Stimulated activated effector memory CD8-positive, alpha-beta T cell treated with anti-CD3 and anti-CD28 coated beads, Interleukin-12 subunit alpha, Interleukin-12 subunit beta, amount 100 ng/mL, for 72 hours (primary cell): ENCODE data around the gene TMEM123.

ENCODE experiments used
- ATAC-seq: fragments of 150-1000 bp; cut with Tn5 transposase; 2 replicates; pipeline ENCODE4 v1.10.0; 2021
- DNase-seq, 2 donors: peaks; one replicate each; pipeline ENCODE4 v3.0.0; 2021 to 2022; ENCODE audit warnings: low spot score in 2 of 2
- H3K27ac Mint-ChIP-seq: one replicate; pipeline ENCODE4 v1.8.0; 2022; ENCODE audit warnings: mild to moderate bottlenecking, mixed read lengths
- H3K36me3 Mint-ChIP-seq: one replicate; pipeline ENCODE4 v1.8.0; 2022; ENCODE audit warnings: mild to moderate bottlenecking, mixed read lengths
- H3K4me1 Mint-ChIP-seq: one replicate; pipeline ENCODE4 v1.8.0; 2022; ENCODE audit warnings: mixed read lengths
- H3K4me3 Mint-ChIP-seq: one replicate; pipeline ENCODE4 v1.8.0; 2022; ENCODE audit warnings: mild to moderate bottlenecking, mixed read lengths
- H3K9me3 Mint-ChIP-seq: one replicate; pipeline ENCODE4 v1.8.0; 2022; ENCODE audit warnings: mixed read lengths

The TMEM123 gene

DNA sequence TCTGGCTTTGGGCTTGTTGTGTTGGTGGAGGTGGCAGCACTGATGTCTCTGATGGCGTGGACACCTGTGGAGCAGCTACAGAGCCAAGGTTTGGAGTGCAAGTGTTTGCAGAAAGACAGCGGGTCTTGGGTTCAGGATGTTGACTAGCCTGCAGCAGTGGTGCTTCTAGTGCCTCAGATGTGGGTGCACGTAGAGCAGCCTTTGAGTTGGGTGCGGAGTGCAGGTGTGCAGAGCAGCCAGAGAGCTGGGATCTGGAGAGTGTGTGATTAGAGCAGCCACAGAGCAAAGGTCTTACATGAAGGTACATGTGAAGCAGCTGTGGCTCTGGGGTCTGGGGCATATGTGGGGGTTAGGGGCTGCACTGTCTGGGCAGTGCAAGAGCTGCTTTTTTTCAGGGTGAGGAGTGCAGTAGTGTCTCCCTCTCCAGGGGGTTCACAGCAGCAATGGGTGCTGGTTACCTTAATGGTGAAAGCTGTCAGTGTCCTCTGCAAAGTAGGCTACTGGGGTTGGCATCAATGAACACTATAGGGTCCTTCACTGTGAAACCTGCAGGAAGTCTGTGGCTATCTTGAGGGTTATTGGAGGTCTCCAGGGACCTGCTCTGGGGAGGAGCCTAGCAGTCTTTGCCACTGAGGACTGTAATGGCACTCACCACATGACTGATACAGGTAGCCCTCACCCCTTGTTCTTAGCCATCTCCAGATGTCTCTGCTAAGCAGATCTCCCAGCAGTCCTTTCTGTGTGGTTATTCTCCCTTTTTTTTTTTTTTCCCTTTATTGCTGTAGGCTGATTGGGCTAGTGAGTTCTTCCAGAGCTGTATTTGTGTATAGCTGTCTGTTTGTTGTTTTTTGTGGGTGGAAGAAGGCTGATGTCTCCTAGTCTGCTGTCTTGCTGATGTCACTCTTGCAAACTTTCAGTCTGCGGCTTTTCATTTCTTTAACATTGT, 91.2 kb downstream of the TMEM123 start:
- Mint-ChIP-seq H3K9me3 (no peaks in the 10 kb centered on the region), H3K4me3 (peak overlapping the region; percentile 14), H3K4me1 (peaks cover 51% of the 10 kb centered on the region), H3K27ac (peak overlapping the region; percentile 75), H3K36me3 (peaks cover 95% of the 10 kb centered on the region)
- DNase-seq (no peak), ATAC-seq (peak; percentile 91)

- Mint-ChIP-seq H3K36me3 (peaks cover 95% of the 10 kb centered on the region), H3K27ac (peak overlapping the region; percentile 75), H3K4me1 (peaks cover 45% of the 10 kb centered on the region), H3K4me3 (peak overlapping the region; percentile 14), H3K9me3 (no peaks in the 10 kb centered on the region)
- ATAC-seq: no peak
- no peak for DNase-seq
Measured at GRCh38 chr11:102360681-102361080, 91.9 kb downstream of the TMEM123 start.

DNA sequence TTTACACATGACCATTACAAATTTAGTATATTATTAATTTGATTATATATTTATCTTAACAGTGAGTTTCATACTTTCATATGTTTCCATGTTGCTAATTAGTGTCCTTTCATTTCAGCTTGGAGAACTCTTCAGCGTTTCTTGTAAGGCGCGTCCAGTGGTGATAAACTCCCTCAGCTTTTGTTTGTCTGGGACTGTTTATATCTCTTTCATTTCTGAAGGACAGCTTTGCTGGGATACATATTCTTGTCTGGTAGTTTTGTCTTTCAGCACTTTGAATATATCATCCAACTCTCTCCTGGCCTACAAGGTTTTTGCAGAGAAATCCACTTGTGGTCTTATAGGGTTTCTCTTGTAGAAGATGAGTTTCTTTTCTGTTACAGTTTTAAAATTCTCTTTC, 93.2 kb downstream of the TMEM123 start:
- ATAC-seq (no peak), DNase-seq (no peak)
- no peak overlapping the region for H3K4me3 Mint-ChIP-seq
- H3K9me3 Mint-ChIP-seq: no peaks in the 10 kb centered on the region
- H3K27ac Mint-ChIP-seq: no peak overlapping the region
- peaks cover 45% of the 10 kb centered on the region for H3K4me1 Mint-ChIP-seq
- H3K36me3 Mint-ChIP-seq: peaks cover 96% of the 10 kb centered on the region

DNA sequence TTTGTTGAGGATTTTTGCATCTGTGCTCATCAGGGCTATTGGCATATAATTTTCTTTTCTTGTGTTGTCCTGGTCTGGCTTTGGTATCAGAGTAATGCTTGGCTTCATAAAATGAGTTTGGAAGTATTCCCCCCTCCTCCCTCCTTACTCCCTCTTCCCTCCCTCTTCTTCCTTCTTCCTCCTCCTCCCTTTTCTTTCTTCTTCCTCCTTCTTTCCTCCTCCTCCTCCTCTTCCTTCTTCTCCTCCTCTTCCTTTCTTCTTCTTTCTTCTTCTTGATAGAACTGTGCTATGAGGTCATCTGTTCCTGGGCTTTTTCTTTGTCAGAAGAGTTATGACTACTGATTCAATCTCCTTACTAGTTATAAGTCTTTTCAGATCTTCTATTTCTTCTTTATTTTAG, 95.4 kb downstream of the TMEM123 start:
- no peak for DNase-seq
- Mint-ChIP-seq H3K4me1 (peaks cover 46% of the 10 kb centered on the region), H3K4me3 (no peak overlapping the region), H3K27ac (no peak overlapping the region), H3K36me3 (peaks cover 96% of the 10 kb centered on the region), H3K9me3 (no peaks in the 10 kb centered on the region)
- ATAC-seq: no peak

DNA sequence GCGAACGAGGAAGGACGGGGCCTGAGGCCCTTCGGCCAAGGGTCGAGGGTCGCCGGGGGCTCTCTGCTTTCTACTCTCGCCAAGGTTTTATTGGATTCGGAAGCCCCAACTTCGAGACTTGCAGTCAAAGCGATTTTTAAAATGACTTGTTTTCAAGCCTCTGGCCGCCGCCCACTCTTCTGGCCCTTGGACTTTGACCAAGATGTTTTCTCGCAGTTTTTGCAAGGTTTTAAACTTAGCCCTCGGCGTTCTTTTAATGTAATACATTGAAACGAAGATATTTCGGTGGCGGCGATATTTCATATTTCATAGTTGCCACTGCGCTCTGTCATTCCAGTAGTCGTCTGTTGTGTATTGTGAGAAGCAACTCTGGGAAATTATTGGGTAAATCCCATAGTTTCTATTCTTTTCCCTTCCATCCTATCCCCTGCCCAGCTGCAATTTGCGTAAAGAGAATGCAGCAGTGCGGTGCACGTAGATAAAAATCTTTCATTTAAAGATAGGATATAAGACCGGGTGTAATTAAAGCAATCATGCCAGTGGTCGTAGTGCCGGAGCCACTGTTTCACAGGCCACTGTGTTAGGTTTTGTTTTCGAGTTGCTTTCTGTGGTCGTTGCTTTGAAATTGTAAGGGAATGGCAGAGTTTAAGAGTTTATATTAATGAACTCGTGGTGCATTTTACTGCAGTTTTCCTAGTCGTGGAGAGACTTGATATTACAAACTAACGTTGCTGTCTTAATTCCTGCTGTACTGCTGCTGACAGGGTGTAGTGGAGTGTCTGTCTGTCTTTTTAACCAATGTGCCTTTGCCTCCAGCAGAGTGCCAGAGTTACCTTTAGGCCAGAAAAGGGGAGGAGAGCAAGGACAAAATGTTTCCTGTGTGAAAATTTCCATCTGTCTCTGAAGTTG, 104.8 kb downstream of the TMEM123 start:
- DNase-seq (peak in 1 of 2 donors; percentile 52), ATAC-seq (peak; percentile 7)
- Mint-ChIP-seq H3K4me1 (peaks cover 35% of the 10 kb centered on the region), H3K4me3 (peak overlapping the region; percentile 93), H3K9me3 (no peaks in the 10 kb centered on the region), H3K27ac (peak overlapping the region; percentile 93), H3K36me3 (peaks cover 62% of the 10 kb centered on the region)

- Mint-ChIP-seq H3K9me3 (no peaks in the 10 kb centered on the region), H3K4me3 (peak within 1 kb of the TSS; percentile 93), H3K27ac (peak within 1 kb of the TSS; percentile 93), H3K36me3 (peaks cover 54% of the 10 kb centered on the region), H3K4me1 (peaks cover 37% of the 10 kb centered on the region)
- ATAC-seq (peak; percentile 93), DNase-seq (peak; percentile 96 to 97)
Measured at GRCh38 chr11:102346748-102347461, 105.7 kb downstream of the TMEM123 start, which contains the start of gene BIRC2. BIRC2 (plus strand) TSS chr11:102347214; CDS start chr11:102349855, 2,641 bp downstream.

DNA sequence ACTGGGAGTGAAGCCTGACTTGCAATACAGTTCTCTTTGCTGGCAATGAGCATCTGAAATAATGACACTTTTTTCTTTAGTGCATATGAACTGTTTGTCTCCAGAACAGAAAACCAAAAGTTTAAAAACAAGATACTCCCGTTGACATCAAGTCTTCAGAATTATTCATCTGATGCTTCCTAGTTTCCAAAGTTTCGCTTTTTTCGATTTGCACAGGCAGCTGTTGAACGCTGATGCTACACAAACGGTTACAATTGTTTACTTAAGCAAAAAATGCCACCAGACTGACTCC, 106.2 kb downstream of the TMEM123 start:
- no peak for ATAC-seq
- H3K27ac Mint-ChIP-seq: peak overlapping the region; percentile 93
- peaks cover 49% of the 10 kb centered on the region for H3K36me3 Mint-ChIP-seq
- H3K9me3 Mint-ChIP-seq: no peaks in the 10 kb centered on the region
- DNase-seq: no peak
- H3K4me1 Mint-ChIP-seq: peaks cover 37% of the 10 kb centered on the region
- H3K4me3 Mint-ChIP-seq: peak overlapping the region; percentile 93
